Astrocyte of the spinal cord (primary cell): Measurements from ENCODE around the gene AS3MT.

ENCODE experiments used
- DNase-seq: peaks from one replicate; pipeline ENCODE4 v3.0.0; 2011; ENCODE audit warnings: low read depth, low spot score
- H3K4me3 ChIP-seq: 2 replicates; pipeline ENCODE4 v1.5.1; 2011; ENCODE audit warnings: low read depth, mild to moderate bottlenecking, low read length, moderate library complexity
- in situ Hi-C: cut with HindIII; loops from 2 replicates; pipeline ENCODE4 v1.10.0; 2017; ENCODE audit warnings: low sequenced_read_pairs
- TF ChIP-seq, protein P1 (sequence below): IDR thresholded peaks from 2 replicates; pipeline ENCODE4 v1.5.1; 2012; ENCODE audit warnings: low read depth, mild to moderate bottlenecking, low read length, inconsistent platforms

AS3MT gene

DNA sequence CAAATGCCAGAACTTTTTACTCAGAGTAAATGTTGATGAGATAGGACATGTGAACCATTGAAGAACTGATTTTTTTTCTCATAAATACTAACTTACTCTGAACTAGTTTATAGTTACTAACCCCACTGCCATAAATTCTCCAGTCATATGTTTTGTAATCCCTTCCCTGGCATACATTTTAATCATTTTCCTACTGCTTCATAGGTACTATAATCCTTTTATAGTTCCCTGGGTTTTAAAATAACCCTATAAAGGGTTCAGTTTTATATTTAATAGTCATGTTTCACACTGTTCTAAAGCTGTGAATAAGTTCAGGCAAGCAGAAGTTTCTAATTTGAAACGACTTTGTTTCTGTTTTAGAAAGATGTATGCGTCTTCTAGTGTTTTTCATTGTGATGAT, 77.7 kb downstream of the AS3MT start:
- no peak overlapping the region for H3K4me3 ChIP-seq
- in situ Hi-C loops = no loop called here
- TF ChIP-seq, protein P1, sequence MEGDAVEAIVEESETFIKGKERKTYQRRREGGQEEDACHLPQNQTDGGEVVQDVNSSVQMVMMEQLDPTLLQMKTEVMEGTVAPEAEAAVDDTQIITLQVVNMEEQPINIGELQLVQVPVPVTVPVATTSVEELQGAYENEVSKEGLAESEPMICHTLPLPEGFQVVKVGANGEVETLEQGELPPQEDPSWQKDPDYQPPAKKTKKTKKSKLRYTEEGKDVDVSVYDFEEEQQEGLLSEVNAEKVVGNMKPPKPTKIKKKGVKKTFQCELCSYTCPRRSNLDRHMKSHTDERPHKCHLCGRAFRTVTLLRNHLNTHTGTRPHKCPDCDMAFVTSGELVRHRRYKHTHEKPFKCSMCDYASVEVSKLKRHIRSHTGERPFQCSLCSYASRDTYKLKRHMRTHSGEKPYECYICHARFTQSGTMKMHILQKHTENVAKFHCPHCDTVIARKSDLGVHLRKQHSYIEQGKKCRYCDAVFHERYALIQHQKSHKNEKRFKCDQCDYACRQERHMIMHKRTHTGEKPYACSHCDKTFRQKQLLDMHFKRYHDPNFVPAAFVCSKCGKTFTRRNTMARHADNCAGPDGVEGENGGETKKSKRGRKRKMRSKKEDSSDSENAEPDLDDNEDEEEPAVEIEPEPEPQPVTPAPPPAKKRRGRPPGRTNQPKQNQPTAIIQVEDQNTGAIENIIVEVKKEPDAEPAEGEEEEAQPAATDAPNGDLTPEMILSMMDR = no peak
- DNase-seq = no peak

DNA sequence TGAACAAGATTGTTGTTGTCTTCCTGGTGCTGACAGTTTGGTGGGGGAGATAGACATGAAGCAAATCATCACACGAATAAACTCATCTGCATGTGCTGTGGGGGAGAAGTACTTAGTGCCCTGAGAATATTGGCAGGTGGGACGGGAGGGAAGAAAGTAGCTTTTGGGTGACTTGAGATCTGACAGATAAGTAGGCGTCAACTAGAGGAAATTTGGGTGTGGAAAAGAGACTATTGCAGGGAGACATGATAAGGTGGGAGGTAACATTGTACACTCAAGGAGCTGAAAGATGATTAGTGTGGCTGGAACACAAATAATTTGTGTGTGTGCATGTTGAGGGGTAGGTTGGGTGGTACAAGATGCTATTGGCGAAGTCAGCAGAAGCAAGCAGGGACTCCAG, 78.9 kb downstream of the AS3MT start:
- in situ Hi-C loops = no loop called here
- TF ChIP-seq, protein P1 = no peak

DNA sequence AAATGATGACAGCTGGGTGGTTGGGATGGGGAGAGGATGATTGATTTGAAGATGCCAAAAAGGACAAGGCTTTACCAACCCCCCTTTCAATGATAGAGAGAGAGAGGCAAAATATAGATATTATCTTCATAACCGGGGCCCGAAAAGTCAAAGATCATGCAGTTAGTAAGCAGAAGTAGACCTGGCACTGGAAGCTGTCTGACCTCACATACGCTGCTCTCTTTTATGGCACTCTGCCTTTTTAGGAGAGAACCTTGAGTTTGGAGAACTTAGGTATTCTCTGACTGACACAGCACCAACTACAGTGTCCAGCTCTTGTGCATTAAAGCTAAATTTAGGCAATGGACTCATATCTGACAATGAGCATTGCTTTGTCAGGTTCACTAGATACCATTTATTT, 79.5 kb downstream of the AS3MT start:
- no peak for DNase-seq
- in situ Hi-C loops = no loop called here
- TF ChIP-seq, protein P1 = no peak
- H3K4me3 ChIP-seq = no peak overlapping the region

More for the DNA sequence above, 78.9 kb downstream of the AS3MT start:
- no peak overlapping the region for H3K4me3 ChIP-seq
- DNase-seq = no peak

DNA sequence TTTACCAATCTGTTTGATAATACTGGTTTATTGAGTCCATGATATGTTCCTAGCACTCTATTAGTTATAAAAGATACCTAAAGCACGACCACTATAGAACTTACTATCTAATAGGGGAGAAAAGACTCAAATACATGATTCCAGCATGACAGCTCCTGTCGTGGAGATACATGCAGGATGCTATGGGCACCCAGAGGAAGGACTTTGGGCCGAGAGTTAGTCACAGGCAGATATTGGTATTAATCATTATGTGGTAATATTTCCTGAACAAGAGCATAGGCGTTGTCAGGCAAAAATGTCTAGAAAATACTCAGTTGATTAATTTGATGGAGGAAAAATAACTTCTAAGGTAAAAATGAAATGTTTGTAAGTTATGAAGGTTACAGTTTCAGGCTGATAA, 80.6 kb downstream of the AS3MT start:
- TF ChIP-seq, protein P1 = no peak
- H3K4me3 ChIP-seq = no peak overlapping the region
- in situ Hi-C loops = no loop called here
- no peak for DNase-seq

- in situ Hi-C loops = no loop called here
- DNase-seq = no peak
- TF ChIP-seq, protein P1 = no peak
- no peak overlapping the region for H3K4me3 ChIP-seq
Measured at GRCh38 chr10:102951316-102951715, 82.0 kb downstream of the AS3MT start.
